ENCODE measurements around the gene MMP1.

GRCh38 chr11:102762361-102762767, 35.6 kb downstream of the MMP1 start:
- no peak for TF ChIP-seq CTCF (IDR thresholded peaks at IDR 0.05)
- TF ChIP-seq POLR2AphosphoS5 (IDR thresholded peaks at IDR 0.05): no peak
- TF ChIP-seq POLR2A (IDR thresholded peaks at IDR 0.05): no peak
